HG02973 (cell line): Measurements from ENCODE around the gene PIK3R5.
A peak's percentile ranks its signal among the peaks of the same experiment; 100 is the strongest.

Source experiments
- ATAC-seq: cut with Tn5 transposase; IDR thresholded peaks from one replicate; pipeline ENCODE4 v1.9.1; 2021; ENCODE audit warnings: moderate library complexity; ENCODE audit not compliant: unreplicated experiment

The PIK3R5 gene

DNA sequence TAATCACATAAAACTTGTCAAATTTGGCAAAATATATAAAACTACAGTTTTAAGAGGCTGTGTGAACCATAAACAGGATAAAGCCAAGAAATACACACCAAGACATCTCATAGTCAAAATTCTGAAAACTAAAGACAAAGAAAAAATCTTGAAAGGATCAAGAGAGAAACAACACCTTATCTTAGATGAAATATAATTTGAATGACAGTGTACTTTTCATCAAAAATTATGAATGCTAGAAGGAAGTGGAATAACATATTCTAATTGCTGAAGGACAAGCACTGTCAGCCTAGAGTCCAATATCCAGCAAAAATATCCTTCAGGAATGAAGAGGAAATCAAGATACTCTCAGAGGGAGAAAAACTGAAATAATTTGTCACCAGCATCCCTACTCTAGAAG lies 37.2 kb downstream of the PIK3R5 start:
- no peak for ATAC-seq

DNA sequence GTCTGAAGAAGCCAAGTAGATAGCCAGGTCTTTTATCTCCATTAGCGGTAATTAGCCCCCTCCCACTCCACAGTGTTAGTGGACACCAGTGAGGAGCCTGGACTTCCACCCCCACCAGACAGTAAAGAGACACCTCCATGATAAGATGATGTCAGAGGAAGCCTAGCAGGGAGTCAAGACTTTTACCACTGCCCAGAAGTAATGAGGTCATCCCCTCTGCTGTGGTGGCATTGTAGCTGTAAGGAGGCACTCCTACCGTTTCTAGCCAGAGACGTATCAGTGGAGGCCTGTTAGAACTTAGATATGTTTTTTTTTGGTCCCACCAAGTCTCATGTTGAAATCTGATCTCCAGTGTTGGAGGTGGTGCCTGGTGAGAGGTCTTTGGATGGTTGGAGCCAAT lies 38.1 kb downstream of the PIK3R5 start:
- no peak for ATAC-seq

DNA sequence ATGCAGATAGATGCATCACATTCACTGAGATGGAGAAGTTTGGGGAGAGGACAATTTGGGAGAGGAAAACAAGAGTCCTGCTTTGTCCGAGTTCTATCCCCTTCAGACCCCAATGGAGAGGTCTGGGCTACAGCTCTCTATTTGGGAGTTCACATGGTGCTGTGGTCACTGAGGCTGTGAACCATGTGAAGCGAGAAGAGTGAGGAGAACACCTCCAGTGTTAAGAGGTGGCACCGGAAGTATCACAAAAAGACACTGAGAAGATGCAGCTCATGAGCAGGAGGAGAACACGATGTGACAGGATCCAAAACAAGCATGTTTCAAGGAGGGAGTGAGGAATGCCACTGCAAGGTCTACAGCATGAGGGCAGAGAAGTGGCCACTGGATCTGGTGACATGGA lies 39.7 kb downstream of the PIK3R5 start:
- no peak for ATAC-seq

DNA sequence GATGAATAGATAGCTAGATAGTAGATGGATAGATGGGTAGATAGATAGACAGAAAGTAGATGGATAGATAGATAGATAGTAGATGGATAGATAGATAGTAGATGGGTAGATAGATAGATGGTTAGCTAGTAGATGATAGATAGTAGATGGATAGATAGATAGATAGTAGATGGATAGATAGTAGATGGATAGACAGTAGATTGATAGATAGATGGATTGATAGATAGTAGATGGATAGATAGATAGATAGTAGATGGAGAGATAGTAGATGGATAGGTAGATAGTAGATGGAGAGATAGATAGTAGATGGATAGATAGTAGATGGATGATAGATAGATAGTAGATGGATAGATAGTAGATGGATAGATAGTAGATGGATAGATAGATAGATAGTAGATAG lies 40.4 kb downstream of the PIK3R5 start:
- no peak for ATAC-seq

DNA sequence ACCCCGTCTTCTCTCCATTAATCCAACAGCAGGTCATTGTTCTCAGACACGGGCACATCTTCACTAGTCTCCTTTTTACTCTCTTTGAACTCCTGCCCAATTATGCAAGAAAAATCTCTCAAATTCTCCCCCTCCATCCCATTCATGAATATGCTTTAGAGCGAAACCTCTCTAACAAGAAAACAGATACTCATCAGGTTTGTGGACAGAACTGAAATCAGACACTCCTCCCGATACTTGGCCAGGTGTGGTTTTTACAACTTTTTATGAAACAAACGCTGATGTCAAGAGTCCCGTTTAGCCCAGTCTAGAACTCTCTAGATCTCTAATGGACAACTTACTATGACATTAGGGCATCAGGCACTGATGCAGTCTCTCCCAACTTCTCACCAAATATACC lies 40.9 kb downstream of the PIK3R5 start:
- peak; percentile 45 for ATAC-seq

DNA sequence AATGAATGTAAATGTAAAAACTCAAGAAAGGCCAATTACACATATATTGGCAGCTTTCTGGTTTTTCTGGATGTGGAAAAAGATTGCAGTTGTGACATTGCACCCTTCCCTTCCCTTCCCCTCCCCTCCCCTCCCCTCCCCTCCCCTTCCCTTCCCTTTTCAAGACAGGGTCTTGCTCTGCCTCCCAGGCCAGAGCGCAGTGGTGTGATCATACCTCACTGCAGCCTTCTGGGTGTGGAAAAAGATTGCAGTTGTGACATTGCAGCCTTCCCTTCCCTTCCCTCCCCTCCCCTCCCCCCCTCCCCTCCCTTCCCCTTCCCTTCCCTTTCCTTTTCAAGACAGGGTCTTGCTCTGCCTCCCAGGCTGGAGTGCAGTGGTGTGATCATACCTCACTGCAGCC lies 41.7 kb downstream of the PIK3R5 start:
- ATAC-seq: no peak

DNA sequence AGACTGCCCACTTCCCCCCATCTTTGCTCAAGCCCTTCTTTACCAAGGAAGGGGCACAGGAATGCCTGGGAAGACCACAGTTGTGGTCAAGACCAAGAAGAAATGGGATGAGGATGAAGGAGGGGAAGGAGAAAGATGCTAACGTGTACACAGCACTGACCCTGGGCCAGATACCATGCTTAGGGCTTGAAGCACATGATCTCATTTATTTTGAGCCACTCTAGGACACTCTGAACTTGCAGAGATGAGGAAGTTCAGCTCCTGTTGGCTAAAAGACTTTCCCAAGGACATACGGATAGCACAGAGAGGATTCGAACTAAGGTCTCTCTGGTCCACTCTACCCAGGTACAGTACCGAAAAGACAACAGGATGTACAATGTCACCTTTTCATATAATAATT lies 42.6 kb downstream of the PIK3R5 start:
- ATAC-seq: no peak

DNA sequence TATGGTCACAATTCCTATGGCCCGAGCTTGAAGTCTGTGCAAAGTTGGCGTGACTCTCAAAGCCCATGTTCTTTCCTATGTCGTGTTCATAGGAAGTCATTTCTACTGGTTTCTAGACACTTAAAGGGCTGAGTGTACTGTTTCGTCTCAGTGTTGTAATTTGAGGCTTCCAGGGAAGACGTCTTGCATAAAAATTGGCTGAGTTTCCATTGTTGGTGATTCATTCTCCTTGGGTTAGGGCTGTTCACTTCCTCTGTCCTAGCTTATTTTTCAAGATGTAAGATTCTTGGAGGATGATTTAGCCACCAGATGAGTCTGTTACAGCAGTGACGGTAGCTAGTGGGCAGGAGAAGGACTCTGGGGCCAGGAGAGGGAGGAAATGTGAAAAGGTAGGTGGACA lies 43.1 kb downstream of the PIK3R5 start:
- no peak for ATAC-seq

DNA sequence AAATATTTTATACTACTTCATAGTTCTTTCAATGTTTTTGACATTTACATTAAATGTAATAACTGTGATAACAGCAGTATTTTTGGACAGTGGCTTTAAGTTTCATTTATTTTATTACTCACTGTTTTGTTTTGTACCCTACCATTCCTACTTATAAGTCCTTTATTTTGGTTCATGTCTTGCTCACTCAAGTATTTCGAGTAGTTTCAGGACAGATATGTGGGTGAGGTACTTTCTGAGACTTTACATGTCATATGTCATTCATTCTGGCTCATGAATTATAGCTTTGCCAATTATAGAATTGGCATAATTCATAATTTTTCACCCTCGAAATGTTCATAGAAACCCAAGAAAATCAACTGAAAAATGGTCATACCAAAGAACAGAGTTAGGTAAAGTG lies 44.4 kb downstream of the PIK3R5 start:
- ATAC-seq: no peak

DNA sequence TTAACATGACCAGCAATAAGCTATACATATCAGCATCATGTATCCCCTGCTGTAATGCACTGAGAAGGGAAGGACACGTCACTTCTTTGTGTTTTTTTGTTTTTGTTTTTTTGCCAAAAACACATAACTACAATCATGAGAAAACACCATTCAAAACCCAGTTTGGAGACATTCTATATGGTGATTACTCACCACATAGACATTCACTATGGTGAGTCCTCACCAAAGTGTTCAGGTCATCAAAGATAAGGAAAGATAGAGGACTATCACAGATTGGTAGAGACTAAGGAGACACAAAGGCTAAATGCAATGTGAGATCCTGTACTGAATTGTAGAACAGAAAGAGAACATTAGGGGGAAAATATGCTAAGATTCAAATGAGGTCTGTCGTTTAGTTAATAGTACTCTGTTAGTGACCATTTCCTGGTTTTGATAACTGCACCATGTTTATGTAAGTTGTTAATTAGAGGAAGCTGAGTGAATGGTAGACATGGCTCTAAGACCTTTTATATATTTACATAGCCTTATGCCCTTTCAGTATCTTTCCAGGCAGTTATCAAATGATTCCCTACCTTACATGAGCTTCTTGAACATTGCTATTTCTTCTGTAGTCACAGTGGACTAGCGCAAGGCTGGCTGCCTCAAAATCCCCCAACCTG lies 46.6 kb downstream of the PIK3R5 start:
- ATAC-seq: no peak

DNA sequence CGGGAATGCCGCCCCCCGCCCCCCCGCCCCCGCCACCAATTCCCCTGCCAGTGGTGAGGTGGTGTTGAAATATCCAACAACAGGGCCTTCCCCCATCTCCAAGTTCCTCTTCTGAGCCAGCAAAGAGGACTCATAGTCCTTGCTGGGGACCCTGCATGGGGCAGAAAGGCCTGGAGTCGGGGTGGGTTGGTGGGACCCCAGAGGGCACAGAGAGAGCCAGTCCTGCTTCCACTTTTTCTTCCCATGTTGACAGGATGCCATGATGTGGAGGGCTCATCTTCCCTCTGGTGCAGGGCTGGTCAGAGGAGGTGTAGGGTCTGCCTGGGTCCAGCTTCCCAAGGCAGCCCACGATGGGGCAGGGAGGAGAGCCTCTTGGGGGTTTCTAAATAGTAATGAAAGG lies 49.0 kb downstream of the PIK3R5 start:
- no peak for ATAC-seq

DNA sequence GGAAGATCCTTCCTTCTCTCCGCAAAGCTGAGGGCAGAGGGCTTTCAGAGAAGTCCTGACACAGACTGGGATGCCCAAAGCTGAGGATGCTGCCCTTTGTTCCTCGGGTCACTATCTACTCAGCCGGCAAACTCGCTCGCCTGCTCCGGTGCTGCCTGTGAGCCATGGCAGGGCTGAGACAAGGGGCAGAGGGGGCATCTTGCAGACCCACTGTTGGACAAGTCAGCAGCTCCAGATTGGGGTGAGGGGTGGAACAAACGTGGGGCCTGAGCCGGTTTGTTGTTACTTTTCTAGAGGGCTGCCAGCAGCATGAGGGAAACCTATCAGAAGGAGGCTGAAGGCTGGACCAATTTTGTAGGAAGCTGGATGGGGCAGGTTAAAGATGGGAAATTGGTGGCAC lies 51.0 kb downstream of the PIK3R5 start:
- ATAC-seq: no peak

DNA sequence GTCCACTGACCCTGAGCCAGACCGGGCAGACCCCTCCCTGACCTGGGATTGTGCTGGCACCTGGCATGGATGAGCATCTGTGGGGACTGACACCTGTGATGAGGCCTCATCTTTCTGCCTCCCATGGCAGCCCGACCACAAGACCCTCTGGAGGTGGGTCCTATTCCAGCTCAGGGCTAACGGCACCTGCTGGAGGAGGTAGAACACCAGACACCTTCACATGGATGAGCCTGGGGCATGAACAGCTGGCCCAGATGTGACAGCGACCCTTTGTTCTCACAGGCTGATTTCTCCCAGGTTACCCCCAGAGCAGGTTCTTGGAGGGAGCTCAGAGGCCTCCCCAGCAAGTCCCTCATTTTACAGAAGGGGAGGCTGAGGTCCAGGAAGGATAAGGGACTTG lies 51.6 kb downstream of the PIK3R5 start:
- no peak for ATAC-seq

DNA sequence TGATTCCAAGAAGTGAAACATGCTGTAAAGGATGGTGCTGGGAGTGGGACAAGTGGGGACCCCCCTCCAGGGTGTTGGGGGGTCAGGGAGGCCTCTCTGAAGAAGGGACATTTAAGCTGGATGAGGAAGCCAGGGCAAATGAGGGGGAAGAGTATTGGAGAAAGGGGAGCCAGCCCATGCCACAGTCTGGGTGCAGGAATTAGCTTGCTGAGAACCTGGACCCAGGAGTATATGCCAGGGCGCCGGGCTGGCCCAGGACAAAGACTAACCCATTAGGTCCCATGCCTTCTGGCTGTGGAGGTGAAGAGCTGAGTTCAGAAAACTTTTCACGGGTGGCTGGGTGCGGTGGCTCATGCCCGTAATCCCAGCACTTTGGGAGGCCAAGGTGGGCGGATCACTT lies 52.4 kb downstream of the PIK3R5 start:
- no peak for ATAC-seq

DNA sequence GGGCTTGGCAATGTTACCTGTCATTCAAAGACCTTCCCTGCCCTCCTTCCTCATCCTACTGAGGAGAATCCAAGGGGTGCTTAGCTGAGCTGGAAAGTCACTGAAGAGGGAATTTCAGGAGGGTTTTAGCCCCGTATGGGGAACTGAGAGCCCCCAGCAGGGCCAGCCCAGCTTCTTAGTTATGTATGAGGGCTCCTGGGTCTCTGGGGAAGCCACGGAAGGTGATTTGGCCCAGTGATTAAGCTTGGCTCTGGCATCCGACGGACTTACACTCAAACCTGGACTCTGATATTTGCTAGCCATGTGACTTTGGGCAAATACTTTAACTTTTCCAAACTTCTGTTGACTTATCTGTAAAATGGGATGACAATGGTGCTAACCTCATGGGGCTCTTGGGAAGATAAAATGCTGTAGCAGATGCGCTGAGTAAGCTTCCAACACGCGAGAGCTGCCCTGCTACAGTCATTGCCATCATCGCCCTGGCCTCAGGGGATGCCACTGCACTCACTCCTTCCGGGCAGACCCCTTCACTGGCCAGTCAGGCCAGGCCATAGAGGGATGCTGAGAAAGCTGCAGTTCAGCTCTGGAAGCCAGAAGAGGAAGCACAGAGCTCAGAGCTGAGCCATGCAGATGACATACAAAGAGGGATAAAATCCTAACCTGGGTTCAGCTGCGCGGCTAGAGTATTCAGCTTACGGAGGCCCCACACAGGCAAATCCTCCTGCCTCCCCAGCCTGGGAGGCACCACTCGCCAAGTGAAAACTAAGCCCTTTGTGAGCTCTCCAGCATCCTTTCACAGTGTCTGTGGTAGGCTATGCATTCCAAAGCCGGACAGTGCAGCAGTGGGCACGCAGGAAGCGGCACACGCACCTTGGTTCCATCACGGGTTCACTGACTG lies 53.2 kb downstream of the PIK3R5 start:
- no peak for ATAC-seq

DNA sequence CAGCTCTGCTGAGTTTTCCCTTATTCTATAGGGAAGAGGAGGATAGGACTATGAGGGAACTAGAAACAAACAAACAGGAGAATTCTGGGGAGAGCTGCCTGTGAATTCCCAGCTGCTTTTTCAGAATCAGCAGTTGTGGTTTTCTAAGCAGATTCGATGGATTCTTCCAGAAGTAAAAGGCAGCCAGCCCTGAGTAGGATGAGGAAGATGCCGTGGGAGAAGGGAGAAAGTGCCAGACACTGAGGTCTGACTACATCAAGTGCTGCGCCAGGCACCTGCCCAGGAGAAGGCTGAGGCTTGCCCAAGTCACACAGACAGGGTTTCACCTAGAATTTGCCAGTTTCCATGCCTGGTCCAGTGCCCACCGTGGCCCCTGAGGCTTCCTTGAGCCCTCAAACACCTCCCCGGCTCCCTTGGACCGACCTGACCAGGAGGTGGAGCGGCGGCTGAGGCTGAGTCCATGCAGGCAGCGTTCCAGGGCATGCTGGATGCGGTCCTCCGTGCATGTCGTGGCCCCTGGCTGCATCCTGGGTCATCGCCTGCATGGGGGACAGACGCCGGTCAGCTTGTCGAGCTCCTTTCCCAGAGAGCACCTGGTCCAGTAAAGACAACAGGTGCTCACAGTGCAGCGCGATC lies 54.4 kb downstream of the PIK3R5 start:
- no peak for ATAC-seq

DNA sequence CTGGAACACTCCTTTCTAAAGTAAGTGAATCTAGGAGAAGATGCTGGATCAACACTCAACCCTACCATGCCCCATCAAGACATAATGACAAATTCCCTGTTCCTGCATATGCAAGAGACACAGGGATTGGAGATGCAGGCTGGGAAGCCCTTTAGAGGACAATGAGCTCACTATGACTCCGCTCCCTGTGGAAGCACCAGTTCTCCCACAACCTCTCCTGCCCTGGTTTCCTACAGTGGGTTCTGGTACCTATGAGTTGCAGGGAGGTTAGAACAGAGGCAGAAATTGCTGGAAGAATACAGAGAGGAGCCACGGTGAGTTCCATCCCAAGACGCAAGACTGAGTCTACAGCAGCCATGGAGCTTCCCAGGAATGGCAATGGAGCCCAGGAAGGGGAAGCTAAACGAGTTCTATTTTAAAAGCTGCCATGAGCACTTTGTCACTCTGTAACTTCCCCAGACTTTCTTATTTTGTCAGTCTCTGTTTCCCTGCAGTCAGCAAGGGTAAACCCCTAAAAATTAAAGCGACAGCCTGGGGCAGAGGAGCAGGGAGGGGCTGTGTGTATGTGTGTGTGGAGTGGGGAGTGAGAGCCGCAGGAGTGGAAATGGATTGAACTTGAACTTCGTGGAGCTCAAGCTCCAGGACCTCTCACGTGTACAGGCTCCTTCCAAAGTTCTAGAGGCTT lies 55.8 kb downstream of the PIK3R5 start:
- ATAC-seq: no peak

DNA sequence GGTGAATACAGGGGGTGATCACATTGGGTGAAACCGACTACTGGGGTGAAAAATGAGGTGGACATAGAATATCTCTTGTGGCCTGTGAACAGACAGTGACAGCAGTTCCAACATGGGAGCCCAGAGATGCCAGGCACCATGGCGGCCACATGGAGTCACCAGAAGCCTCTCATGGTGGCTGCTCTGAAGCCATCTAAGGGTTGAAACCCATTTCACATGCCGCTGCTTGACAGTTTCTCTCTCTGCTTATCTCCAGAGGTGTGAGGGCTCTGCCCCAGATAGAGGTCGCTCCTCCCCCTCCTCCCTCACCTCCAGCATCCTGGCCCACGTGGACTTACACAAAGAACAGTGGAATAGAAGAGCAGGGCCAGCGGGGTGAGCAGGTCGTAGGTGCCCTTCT lies 60.2 kb downstream of the PIK3R5 start:
- ATAC-seq: no peak

DNA sequence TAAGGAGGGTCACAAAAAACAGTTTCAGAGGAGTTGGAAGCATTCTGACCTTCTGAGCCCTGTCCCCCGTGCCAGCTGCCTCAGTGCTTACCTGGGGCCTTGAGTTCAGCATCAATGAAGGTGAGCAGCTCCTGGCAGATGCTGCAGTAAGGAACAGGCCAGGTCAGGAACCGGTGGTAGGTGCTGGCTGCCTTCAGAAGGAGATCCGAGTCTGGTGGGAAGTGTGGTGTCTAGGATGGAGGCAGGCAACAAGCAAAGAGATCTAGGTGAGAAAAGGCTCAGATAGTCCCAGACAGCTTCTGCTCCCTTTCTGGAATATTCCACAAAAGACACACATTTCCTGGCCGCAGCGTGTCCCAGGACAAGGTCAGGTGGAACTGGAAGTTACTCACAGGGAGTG lies 60.8 kb downstream of the PIK3R5 start:
- ATAC-seq: no peak

DNA sequence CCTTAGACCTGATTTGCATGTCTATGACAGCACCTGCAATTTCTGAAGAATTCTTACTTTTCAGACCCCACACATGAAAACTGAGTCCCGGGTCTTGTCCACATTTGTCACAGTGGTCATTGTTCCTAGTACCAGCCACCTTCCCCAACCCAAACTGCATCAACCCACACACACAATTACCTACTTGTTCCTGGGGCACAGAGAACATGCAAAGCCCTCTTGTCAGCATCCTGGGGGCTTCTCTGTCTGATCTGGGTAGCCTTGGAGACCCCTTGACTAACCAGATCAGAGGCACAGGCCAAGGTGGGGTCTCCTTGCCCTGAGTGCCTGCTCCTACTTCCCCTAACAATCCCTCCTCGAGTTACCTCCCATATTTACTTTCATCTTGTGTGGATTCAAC lies 61.3 kb downstream of the PIK3R5 start:
- ATAC-seq: no peak
